HPDE6-E6E7 (cell line): ENCODE measurements around the gene DNAH2.

ENCODE experiments used
- DNase-seq: peaks from one replicate; pipeline ENCODE4 v3.0.0; 2011; ENCODE audit warnings: missing footprints; ENCODE audit errors: extremely low spot score

DNAH2 gene

DNA sequence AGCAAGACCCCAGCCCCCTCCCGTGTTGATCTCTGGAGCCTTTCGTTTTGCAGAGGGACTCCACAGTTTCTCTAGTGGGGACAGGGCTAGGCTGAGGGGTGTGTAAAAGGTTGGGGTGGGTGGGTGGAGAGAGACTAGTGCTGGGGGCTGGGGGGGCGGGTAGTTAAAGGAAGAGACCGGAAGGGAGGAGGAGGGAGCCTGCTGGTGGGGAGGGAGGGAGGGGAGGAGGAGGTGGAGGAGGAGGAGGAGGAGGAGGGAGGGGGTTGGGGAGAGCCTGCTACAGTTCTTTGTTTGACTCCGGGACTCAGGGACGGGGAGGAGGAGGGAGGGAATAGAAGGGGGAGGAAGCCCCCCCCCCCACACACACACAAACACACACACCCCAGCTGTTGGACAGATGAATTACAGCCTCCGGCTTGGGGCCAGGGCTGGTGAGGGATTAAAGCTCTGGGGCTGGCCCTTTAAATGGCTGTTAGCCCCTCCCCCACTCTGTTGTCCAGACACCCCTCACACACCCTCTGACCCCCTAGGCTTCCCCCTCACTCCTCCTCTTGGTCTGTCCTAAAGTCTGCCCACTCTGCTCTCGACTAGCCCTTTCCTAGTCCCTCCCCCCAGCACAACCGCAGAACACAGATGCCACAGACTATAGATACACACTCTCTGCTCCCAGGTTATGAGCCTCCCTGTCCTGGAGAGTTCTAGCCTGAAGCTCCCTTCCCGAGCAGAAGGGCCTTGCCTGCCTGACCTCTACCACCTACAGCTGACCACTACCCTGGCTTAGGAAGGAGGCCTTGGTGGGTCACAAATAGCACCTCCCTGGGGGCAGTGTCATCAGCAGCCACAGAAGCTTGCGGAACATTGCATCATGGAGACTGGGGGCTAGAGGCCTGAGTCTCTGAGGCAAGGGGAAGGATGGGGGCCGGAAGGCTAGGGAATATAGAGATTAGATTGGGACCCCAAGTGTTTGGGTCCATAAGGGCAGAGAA, 120.8 kb downstream of the DNAH2 start:
- DNase-seq = no peak

DNA sequence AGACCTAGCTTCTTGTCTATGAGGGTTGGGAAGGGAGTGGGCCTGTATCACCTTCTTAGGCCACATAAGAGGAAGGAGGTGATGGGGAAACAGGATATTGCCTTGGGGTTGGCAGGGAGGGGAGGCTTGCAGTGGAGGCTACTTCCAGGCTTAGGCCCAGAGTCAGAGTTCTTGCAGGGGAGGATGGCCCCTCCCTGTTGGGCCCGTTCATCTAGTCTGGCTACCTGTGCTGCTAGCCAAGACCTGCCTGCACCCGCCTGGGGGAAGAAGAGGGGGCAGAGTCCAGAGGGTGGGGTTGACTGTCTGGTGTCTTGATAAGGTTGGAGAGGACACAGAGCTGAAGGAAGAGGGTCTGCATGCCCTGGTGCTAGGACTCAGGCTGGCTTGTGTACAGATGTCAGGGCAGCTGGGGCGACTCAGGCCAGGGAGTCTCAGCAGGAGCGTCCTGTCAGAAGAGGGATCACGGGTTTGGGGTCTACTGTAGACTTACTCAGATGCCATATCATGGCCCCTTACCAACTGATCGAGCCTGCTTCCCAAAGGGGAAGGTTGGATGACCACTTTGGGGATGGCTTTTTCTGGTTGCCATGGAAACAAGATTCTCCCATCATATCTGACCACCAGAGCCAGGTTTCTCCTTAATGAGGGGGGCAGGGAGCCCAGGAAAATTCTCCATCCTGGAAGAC, 121.8 kb downstream of the DNAH2 start:
- no peak for DNase-seq

DNA sequence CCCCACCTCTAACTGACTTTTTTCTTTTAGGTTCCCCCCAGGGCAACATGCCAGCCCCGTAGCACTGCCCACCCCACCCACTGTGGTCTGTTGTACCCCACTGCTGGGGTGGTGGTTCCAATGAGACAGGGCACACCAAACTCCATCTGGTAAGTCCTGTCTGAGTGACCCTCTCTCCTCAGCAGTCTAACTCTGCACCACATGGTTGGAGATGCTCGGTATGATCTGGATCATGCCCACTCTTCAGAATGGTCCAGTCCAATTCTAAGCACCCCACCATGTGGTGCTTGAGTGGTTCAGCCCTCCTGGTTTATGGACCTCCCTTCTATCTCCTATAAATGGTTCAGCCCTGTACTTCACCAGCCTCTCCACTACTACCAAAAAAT, 122.3 kb downstream of the DNAH2 start:
- no peak for DNase-seq

DNA sequence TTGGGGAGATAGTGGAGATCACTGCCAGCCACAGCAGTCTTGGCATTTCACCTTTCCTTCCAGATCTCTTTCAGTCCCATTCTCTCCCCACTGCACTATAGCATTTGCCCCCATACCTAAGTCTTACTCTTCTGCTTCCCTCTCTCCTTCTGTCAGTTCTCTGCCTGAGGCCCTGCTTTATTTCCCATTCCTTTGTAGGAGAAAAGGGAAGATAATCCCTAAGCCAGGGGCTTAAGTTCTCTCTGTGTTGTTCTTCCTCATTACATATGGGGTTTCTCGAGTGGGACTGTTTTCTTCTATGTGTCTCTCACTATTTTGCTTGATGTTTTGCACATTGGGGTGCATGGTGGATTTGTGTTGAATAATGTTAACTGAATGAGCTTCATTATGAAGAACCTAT, 122.9 kb downstream of the DNAH2 start:
- DNase-seq = no peak

DNA sequence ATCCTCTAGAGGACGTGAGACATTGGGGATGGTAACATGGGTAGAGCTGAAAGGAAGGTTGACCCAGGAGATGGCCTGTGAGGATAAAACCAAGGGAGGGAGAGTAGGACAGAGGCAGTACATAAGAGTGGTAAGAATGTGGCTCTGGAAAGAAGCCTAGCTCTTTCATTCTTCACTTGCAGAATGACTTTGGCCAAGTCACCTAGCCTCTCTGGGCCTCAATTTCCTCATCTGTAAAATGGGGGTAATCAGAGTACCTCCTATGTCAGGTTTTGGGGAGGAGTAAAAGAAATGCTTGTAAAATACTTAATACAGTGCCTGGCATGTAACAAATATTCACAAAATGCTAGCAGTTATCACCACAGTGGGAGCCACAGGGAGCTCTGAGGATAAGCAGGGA, 123.3 kb downstream of the DNAH2 start:
- no peak for DNase-seq

DNA sequence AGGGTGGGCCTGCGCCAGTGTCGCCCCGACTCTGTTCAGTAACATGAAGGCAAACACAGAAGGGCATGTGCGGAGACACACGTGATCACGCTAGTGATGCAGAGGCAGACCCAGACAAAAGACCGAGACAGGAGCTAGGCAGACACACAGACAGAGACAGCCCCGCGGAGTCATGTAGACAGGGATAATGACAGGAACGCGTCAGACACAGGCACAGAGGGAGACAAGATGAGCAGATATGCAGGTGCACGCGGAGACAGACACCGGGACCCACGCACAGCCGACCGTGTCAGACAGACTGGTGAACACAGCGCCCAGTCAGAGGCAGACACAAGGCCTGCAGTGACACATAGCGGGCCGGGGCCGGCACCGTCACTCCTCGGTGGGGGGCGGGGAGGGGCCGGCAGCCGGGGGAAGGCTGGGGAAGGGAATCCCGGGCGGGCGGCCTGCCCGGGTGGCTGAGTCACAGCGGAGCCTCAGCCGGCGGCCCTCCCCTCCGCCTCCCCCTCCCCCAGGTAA, 123.9 kb downstream of the DNAH2 start:
- peak; percentile 66 for DNase-seq

DNA sequence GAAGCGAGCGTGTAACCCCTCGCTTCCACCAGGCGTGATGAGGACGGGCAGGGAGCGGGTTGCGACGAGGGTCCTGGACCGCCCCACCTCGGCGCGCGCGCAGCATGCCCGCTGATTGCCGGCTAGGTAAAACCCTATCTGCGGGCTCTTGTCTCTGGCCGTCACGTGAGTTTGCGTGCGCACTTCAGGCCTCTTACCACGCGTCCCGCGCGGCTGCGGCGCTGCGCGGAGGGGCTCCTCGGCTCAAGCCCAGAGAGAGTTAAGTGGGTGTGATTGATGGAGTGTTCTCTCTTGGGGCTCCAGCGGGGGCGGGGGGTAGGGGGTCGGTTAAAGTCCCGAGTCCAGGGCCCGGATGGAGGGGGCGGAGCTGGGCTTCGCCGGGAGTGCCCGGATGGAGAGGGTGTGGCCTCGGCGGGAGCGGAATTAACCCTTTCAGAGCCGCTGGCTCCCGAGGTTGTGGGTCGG, 124.4 kb downstream of the DNAH2 start:
- DNase-seq = no peak

DNA sequence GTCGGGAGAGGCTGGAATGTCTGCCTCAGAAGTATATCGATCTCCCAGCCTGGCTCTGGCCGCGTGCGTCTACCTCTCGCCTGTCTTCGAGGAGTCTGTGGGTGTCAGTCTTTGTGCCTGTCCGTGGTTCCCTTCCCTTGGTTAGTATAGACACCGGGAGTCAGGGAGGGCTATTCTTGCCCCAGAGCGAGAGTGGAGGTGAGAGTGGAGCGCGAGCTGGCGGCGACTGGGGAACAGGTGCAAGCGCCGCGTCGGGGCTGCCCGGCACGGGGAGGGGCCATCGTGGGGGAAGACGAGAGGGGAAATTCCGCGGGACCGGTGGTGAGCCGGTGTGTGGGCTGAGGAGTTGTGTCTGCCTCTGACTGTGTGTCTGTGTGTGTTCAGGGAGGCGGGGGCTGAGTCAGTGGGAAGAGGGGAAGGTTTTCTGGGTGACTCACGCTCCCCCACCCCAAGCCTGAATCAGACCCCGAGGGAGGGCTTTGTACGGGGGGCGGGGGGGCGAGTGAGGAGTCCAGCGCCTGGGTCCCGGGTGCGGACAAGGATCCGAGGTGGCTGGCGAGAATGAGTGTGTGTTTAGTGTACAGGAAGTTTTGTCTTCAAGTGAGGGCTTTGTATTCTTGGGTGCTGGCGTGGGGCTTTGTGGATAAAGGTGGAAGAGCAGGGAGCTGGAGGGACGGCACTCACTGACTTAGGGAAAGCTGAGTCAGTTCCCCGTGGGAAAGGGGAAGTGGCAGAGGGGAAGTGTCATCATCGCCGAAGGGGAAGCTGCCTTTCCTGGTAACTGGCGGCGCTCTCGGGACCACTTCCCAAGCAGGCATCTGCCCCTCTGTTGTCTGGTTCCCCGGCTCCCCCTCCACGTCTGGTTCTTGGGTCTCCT, 125.1 kb downstream of the DNAH2 start:
- DNase-seq = peak; percentile 35

DNA sequence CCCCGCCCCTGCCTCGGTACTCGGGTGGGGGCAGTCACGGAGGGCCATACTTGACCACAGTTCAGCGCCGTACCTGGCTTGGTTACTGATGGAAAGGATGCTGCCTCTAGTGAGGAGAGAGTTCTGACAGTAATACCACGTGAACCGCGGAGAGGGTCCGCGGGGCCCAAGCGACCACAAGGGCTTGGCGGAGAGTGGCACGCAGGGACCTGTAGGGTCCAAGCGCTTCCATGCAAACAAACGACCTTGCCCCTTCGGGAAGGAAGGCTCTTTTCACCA, 125.7 kb downstream of the DNAH2 start:
- DNase-seq = no peak

DNA sequence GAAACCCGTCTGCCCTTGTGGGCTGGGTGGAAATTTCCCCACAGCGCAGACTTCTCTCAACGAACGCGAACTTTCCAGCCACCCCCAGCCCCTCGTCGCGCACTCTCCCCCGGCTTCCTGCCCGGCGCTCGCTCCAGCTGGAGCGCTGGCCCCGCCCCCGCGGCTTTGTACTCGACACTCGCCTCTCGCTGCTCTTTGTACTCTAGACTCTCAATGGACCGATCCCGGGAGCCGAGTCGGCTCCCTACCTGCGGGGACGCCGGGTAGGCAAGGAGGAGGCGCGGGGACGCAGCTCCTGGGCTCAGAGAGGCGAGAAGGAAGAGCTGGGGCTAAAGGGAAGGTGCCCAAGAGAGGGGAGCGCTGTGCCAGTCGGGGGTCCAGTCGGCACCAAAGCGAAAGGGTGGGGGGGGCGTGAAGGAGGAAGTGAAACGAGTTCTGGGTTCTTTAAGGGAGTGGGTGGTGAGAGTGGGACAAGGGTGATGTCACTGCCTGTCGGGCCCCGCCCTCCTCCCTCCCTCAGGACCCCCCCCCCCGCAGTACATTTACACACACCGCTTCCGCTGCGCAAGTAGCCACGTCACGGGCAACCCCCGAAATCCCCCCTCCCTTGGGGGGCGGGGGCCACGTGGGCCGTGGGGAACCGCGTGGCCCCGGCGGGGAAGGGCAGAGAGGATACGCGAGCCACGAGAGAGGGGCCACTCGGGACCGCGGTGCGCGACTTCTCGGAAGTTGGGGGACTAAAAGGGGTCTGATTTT, 126.2 kb downstream of the DNAH2 start:
- DNase-seq = peak; percentile 56

DNA sequence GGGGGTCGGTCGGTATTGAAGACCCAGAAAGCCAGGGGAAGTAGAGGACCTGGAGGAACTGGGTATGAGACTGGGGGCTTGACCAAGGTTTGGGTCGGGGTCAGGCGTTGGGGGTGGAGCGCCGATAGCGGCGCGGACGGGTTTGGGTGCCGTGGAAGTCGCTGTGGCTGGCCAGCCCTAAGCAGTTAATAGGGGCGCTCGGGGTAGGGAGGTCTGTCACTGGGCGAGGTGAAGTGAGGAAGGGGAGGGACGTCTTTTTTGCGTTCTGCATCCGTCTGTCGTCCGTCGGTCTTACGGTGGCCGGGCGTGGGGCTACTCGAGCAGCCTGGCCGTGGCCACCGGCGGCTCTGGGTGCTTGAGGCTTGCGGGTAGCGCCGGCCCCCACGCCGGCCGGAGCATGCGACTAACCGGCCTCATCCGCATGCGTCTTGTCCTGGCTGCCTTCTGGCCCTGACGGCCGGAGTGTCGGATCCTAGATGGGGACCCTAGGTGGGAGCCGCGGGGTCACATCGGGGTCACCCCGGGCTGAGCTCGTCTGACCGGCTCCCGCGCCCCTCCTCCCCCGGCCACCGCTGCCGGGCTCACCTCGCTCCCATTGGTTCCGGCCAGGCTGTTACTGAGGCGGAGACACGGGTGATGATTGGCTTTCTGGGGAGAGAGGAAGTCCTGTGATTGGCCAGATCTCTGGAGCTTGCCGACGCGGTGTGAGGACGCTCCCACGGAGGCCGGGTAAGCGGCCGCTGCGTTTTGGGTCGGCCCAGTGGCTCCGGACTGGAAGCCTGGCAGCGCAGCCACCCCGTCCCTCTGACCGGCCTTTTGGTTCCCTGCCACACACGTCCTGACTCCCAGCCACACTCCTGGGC, 127.0 kb downstream of the DNAH2 start:
- peak; percentile 87 for DNase-seq

DNA sequence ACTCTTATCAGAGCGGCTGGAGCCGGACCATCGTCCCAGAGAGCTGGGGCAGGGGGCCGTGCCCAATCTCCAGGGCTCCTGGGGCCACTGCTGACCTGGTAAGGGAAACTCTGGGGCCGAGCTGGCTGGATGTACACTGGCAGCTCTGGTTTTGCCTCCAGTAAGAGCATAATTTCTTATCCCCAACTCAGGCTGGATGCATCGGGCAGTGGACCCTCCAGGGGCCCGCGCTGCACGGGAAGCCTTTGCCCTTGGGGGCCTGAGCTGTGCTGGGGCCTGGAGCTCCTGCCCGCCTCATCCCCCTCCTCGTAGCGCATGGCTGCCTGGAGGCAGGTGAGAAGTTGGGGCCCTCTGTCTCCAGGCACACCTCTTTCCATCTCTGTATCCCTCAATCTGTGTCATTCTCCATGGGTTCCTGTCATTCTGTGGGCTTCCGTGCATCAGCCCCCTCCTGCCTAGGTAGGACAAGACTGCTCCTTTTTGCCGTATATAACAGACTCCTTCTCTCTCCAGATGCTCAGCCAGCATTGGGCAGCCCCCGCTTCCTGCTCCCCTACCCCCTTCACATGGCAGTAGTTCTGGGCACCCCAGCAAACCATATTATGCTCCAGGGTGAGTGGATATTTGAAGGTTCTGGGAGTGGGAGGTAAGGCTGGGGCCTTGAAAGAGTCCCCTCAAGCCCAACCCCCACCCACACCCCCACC, 128.0 kb downstream of the DNAH2 start:
- DNase-seq = no peak

DNA sequence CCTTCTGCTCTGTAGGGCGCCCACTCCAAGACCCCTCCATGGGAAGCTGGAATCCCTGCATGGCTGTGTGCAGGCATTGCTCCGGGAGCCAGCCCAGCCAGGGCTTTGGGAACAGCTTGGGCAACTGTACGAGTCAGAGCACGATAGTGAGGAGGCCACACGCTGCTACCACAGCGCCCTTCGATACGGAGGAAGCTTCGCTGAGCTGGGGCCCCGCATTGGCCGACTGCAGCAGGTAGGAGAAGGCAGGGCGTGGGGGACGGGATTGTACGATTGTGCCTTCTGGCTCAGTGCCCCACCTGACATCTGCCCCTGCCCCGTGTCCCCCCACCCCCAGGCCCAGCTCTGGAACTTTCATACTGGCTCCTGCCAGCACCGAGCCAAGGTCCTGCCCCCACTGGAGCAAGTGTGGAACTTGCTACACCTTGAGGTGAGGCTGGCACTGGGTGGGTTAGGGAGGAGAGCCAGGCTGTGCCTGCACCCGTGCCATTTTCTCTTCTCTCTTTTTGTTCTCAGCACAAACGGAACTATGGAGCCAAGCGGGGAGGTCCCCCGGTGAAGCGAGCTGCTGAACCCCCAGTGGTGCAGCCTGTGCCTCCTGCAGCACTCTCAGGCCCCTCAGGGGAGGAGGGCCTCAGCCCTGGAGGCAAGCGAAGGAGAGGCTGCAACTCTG, 128.7 kb downstream of the DNAH2 start:
- DNase-seq = no peak

DNA sequence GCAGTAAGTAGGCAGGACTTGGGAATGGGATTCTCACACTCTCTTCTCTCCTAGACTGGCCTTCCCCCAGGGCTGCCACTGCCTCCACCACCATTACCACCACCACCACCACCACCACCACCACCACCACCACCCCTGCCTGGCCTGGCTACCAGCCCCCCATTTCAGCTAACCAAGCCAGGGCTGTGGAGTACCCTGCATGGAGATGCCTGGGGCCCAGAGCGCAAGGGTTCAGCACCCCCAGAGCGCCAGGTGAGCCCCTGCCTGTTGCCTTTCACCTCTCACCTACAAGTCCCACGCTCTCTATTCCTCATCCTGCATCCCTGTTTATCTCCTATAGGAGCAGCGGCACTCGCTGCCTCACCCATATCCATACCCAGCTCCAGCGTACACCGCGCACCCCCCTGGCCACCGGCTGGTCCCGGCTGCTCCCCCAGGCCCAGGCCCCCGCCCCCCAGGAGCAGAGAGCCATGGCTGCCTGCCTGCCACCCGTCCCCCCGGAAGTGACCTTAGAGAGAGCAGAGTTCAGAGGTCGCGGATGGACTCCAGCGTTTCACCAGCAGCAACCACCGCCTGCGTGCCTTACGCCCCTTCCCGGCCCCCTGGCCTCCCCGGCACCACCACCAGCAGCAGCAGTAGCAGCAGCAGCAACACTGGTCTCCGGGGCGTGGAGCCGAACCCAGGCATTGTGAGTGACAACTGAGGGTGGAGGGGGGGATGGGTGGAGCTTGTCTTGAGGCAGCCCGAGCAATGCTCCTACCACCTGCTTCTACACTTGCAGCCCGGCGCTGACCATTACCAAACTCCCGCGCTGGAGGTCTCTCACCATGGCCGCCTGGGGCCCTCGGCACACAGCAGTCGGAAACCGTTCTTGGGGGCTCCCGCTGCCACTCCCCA, 129.5 kb downstream of the DNAH2 start:
- DNase-seq = no peak

DNA sequence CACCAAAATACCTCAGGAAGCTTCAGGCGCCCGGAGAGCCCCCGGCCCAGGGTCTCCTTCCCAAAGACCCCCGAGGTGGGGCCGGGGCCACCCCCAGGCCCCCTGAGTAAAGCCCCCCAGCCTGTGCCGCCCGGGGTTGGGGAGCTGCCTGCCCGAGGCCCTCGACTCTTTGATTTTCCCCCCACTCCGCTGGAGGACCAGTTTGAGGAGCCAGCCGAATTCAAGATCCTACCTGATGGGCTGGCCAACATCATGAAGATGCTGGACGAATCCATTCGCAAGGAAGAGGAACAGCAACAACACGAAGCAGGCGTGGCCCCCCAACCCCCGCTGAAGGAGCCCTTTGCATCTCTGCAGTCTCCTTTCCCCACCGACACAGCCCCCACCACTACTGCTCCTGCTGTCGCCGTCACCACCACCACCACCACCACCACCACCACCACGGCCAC, 130.6 kb downstream of the DNAH2 start:
- no peak for DNase-seq

DNA sequence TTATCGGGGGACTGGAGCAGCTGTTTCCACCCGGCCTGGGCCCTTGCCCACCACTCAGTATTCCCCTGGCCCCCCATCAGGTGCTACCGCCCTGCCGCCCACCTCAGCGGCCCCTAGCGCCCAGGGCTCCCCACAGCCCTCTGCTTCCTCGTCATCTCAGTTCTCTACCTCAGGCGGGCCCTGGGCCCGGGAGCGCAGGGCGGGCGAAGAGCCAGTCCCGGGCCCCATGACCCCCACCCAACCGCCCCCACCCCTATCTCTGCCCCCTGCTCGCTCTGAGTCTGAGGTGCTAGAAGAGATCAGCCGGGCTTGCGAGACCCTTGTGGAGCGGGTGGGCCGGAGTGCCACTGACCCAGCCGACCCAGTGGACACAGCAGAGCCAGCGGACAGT, 131.2 kb downstream of the DNAH2 start:
- no peak for DNase-seq

DNA sequence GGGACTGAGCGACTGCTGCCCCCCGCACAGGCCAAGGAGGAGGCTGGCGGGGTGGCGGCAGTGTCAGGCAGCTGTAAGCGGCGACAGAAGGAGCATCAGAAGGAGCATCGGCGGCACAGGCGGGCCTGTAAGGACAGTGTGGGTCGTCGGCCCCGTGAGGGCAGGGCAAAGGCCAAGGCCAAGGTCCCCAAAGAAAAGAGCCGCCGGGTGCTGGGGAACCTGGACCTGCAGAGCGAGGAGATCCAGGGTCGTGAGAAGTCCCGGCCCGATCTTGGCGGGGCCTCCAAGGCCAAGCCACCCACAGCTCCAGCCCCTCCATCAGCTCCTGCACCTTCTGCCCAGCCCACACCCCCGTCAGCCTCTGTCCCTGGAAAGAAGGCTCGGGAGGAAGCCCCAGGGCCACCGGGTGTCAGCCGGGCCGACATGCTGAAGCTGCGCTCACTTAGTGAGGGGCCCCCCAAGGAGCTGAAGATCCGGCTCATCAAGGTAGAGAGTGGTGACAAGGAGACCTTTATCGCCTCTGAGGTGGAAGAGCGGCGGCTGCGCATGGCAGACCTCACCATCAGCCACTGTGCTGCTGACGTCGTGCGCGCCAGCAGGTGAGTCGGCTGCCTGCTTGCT, 131.7 kb downstream of the DNAH2 start:
- no peak for DNase-seq
